Measurements from ENCODE around the gene ALG5.

ALG5 gene

GRCh38 chr13:36915106-36915505 is 84.0 kb downstream of the ALG5 start:
- Histone ChIP-seq H3K4me1 (ENCODE audit: insufficient read depth, insufficient read length) (no peaks in the 10 kb centered on the region), H3K36me3 (ENCODE audit: insufficient read depth, insufficient read length, low read length) (no peaks in the 10 kb centered on the region), H3K4me3 (ENCODE audit: insufficient read length, low read depth) (no peak overlapping the region), H3K9me3 (ENCODE audit: insufficient read depth, low read length) (no peaks in the 10 kb centered on the region), H3K9ac (ENCODE audit: insufficient read length, low read depth) (no peak overlapping the region), H3K27me3 (ENCODE audit: insufficient read depth, insufficient read length) (peaks cover 22% of the 10 kb centered on the region)
- DNase-seq (ENCODE audit: low read depth, low spot score) = no peak
- no peak for TF ChIP-seq ZNF274 (IDR thresholded peaks at IDR 0.05; ENCODE audit: low read depth, low read length)
- no peak for TF ChIP-seq SUZ12 (IDR thresholded peaks at IDR 0.05; ENCODE audit: extremely low read depth, insufficient read depth, insufficient read length)
- no peak for TF ChIP-seq YY1 (IDR thresholded peaks at IDR 0.05; ENCODE audit: insufficient read depth, insufficient read length)

GRCh38 chr13:36914648-36915047 is 84.5 kb downstream of the ALG5 start:
- Histone ChIP-seq H3K4me1 (ENCODE audit: insufficient read depth, insufficient read length) (no peaks in the 10 kb centered on the region), H3K9ac (ENCODE audit: insufficient read length, low read depth) (no peak overlapping the region), H3K36me3 (ENCODE audit: insufficient read depth, insufficient read length, low read length) (no peaks in the 10 kb centered on the region), H3K4me3 (ENCODE audit: insufficient read length, low read depth) (no peak overlapping the region), H3K9me3 (ENCODE audit: insufficient read depth, low read length) (no peaks in the 10 kb centered on the region), H3K27me3 (ENCODE audit: insufficient read depth, insufficient read length) (peaks cover 22% of the 10 kb centered on the region)
- TF ChIP-seq ZNF274 (IDR thresholded peaks at IDR 0.05; ENCODE audit: low read depth, low read length) (no peak), SUZ12 (IDR thresholded peaks at IDR 0.05; ENCODE audit: extremely low read depth, insufficient read depth, insufficient read length) (no peak), YY1 (IDR thresholded peaks at IDR 0.05; ENCODE audit: insufficient read depth, insufficient read length) (no peak)
- DNase-seq (ENCODE audit: low read depth, low spot score) = no peak

DNA sequence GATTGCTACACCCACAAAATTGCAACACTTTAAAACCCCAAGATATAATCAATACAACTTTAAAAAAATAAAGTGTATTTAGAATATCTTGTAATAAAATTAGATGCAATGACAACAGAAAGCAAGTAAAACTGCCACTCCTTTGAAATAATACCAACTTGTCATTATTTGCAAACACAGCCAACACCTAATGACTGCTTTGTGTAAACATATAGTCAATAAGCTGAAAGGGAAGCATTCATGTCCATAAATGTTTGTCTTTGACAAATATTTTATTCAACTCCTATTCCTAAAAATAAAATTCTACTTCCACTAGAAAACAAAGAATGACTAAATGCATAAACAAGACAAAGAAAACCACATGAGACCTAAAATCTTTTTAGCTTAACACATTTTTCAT is 85.7 kb downstream of the ALG5 start:
- no peaks in the 10 kb centered on the region for H3K9me3 ChIP-seq (ENCODE audit: insufficient read depth, low read length)
- DNase-seq (ENCODE audit: low read depth, low spot score) = no peak
- no peaks in the 10 kb centered on the region for H3K36me3 ChIP-seq (ENCODE audit: insufficient read depth, insufficient read length, low read length)
- H3K9ac ChIP-seq (ENCODE audit: insufficient read length, low read depth) = no peak overlapping the region
- no peaks in the 10 kb centered on the region for H3K4me1 ChIP-seq (ENCODE audit: insufficient read depth, insufficient read length)
- no peak overlapping the region for H3K4me3 ChIP-seq (ENCODE audit: insufficient read length, low read depth)
- peaks cover 18% of the 10 kb centered on the region for H3K27me3 ChIP-seq (ENCODE audit: insufficient read depth, insufficient read length)
- no peak for TF ChIP-seq ZNF274 (IDR thresholded peaks at IDR 0.05; ENCODE audit: low read depth, low read length)

- Histone ChIP-seq H3K4me3 (ENCODE audit: insufficient read length, low read depth) (no peak overlapping the region), H3K27me3 (ENCODE audit: insufficient read depth, insufficient read length) (peaks cover 13% of the 10 kb centered on the region), H3K36me3 (ENCODE audit: insufficient read depth, insufficient read length, low read length) (no peaks in the 10 kb centered on the region), H3K4me1 (ENCODE audit: insufficient read depth, insufficient read length) (no peaks in the 10 kb centered on the region), H3K9ac (ENCODE audit: insufficient read length, low read depth) (no peak overlapping the region), H3K9me3 (ENCODE audit: insufficient read depth, low read length) (no peaks in the 10 kb centered on the region)
- no peak for DNase-seq (ENCODE audit: low read depth, low spot score)
- TF ChIP-seq SUZ12 (IDR thresholded peaks at IDR 0.05; ENCODE audit: extremely low read depth, insufficient read depth, insufficient read length) (no peak), ZNF274 (IDR thresholded peaks at IDR 0.05; ENCODE audit: low read depth, low read length) (no peak), YY1 (IDR thresholded peaks at IDR 0.05; ENCODE audit: insufficient read depth, insufficient read length) (no peak)
Measured at GRCh38 chr13:36912973-36913372, 86.2 kb downstream of the ALG5 start.

DNA sequence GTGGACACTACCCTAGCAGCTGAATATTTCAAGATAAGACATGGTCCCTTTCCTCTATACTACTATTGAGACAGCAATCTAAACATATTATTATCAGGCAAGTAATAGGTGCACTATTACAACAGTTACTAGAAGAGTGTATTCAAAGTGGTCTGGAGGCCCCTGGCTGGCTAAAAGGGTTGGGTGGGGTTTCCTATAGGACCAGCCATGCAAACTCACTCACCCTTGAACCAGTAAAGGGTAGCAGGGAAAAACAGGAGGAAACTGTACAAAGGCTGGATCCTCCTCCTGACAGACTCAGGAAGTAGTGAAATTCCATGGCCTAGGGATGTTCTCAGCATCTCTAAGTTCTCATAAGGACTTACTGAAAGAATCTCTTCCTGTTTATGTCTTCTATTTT is 86.8 kb downstream of the ALG5 start:
- Histone ChIP-seq H3K27me3 (ENCODE audit: insufficient read depth, insufficient read length) (peaks cover 8% of the 10 kb centered on the region), H3K9me3 (ENCODE audit: insufficient read depth, low read length) (no peaks in the 10 kb centered on the region), H3K4me1 (ENCODE audit: insufficient read depth, insufficient read length) (no peaks in the 10 kb centered on the region), H3K9ac (ENCODE audit: insufficient read length, low read depth) (no peak overlapping the region), H3K4me3 (ENCODE audit: insufficient read length, low read depth) (no peak overlapping the region), H3K36me3 (ENCODE audit: insufficient read depth, insufficient read length, low read length) (no peaks in the 10 kb centered on the region)
- TF ChIP-seq SUZ12 (IDR thresholded peaks at IDR 0.05; ENCODE audit: extremely low read depth, insufficient read depth, insufficient read length) = no peak
- TF ChIP-seq ZNF274 (IDR thresholded peaks at IDR 0.05; ENCODE audit: low read depth, low read length) = no peak
- TF ChIP-seq YY1 (IDR thresholded peaks at IDR 0.05; ENCODE audit: insufficient read depth, insufficient read length) = no peak
- no peak for DNase-seq (ENCODE audit: low read depth, low spot score)

DNA sequence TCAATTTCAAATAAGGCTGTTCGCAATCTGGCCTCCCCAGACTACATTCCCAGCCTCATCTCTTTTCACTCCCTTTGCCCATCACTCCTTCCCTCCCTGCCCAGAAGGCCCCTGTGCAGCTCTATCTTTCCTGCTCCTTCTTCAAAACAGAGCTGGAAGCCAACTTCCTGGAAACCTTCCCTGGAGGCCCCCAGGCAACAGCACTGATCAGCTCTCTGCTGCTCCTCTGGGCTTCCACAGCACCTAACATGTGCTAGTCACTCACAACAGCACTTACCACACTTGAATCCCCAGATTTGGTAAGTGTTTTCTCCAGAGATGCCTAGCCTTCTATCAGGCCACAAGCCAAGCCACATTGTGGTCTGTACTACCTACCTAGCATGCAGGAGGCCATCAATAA is 88.6 kb downstream of the ALG5 start:
- H3K4me1 ChIP-seq (ENCODE audit: insufficient read depth, insufficient read length) = no peaks in the 10 kb centered on the region
- DNase-seq (ENCODE audit: low read depth, low spot score) = no peak
- TF ChIP-seq SUZ12 (IDR thresholded peaks at IDR 0.05; ENCODE audit: extremely low read depth, insufficient read depth, insufficient read length) (no peak), ZNF274 (IDR thresholded peaks at IDR 0.05; ENCODE audit: low read depth, low read length) (no peak), YY1 (IDR thresholded peaks at IDR 0.05; ENCODE audit: insufficient read depth, insufficient read length) (no peak)
- no peak overlapping the region for H3K9ac ChIP-seq (ENCODE audit: insufficient read length, low read depth)
- H3K36me3 ChIP-seq (ENCODE audit: insufficient read depth, insufficient read length, low read length) = no peaks in the 10 kb centered on the region
- H3K4me3 ChIP-seq (ENCODE audit: insufficient read length, low read depth) = no peak overlapping the region
- no peaks in the 10 kb centered on the region for H3K9me3 ChIP-seq (ENCODE audit: insufficient read depth, low read length)
- no peaks in the 10 kb centered on the region for H3K27me3 ChIP-seq (ENCODE audit: insufficient read depth, insufficient read length)

DNA sequence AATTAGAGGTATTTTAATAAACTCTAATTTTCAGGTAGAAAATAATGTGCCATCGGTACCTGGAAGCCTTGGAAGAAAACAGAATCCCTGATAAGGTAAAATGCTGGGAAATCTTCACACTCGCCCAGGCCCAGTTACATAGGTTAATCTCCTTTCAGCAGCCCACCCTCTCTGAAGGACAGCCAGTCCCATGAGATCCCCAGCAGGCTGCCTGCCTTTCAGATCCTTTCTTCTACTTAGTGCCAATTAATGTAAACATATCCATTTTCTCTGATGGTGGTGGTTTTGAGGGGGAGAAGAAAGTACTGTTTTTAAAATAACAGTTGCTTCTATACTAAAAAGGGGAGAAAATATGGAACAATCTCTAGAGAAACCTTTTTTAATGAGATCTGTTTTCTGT is 91.3 kb downstream of the ALG5 start:
- no peak for DNase-seq (ENCODE audit: low read depth, low spot score)

GRCh38 chr13:36907266-36907665 is 91.9 kb downstream of the ALG5 start:
- H3K4me3 ChIP-seq (ENCODE audit: insufficient read length, low read depth) = no peak overlapping the region
- H3K9ac ChIP-seq (ENCODE audit: insufficient read length, low read depth) = no peak overlapping the region
- DNase-seq (ENCODE audit: low read depth, low spot score) = no peak
- H3K4me1 ChIP-seq (ENCODE audit: insufficient read depth, insufficient read length) = no peaks in the 10 kb centered on the region
- H3K27me3 ChIP-seq (ENCODE audit: insufficient read depth, insufficient read length) = no peaks in the 10 kb centered on the region
- no peaks in the 10 kb centered on the region for H3K36me3 ChIP-seq (ENCODE audit: insufficient read depth, insufficient read length, low read length)
- no peaks in the 10 kb centered on the region for H3K9me3 ChIP-seq (ENCODE audit: insufficient read depth, low read length)
- TF ChIP-seq YY1 (IDR thresholded peaks at IDR 0.05; ENCODE audit: insufficient read depth, insufficient read length) (no peak), SUZ12 (IDR thresholded peaks at IDR 0.05; ENCODE audit: extremely low read depth, insufficient read depth, insufficient read length) (no peak), ZNF274 (IDR thresholded peaks at IDR 0.05; ENCODE audit: low read depth, low read length) (no peak)

More for the DNA sequence above, 91.3 kb downstream of the ALG5 start:
- H3K4me1 ChIP-seq (ENCODE audit: insufficient read depth, insufficient read length) = no peaks in the 10 kb centered on the region
- no peaks in the 10 kb centered on the region for H3K9me3 ChIP-seq (ENCODE audit: insufficient read depth, low read length)
- H3K27me3 ChIP-seq (ENCODE audit: insufficient read depth, insufficient read length) = no peaks in the 10 kb centered on the region
- no peak for TF ChIP-seq SUZ12 (IDR thresholded peaks at IDR 0.05; ENCODE audit: extremely low read depth, insufficient read depth, insufficient read length)
- TF ChIP-seq YY1 (IDR thresholded peaks at IDR 0.05; ENCODE audit: insufficient read depth, insufficient read length) = no peak
- TF ChIP-seq ZNF274 (IDR thresholded peaks at IDR 0.05; ENCODE audit: low read depth, low read length) = no peak
- no peaks in the 10 kb centered on the region for H3K36me3 ChIP-seq (ENCODE audit: insufficient read depth, insufficient read length, low read length)
- H3K9ac ChIP-seq (ENCODE audit: insufficient read length, low read depth) = no peak overlapping the region
- no peak overlapping the region for H3K4me3 ChIP-seq (ENCODE audit: insufficient read length, low read depth)
